Kidney glomerular epithelial cell (primary cell): ENCODE measurements around the gene GRSF1.
A peak's percentile ranks its signal among the peaks of the same experiment; 100 is the strongest.
"Not testable (repeated sequence)": the region's sequence is repeated elsewhere in the genome, so short reads cannot be mapped to it uniquely, and the experiment has no call there.

Experiments used
- DNase-seq: peaks from one replicate; lab custom pipeline; 2025; lab: John Stamatoyannopoulos, UW

GRSF1 gene

GRCh38 chr4:70833675-70834074 lies 6.0 kb downstream of the GRSF1 start:
- DNase-seq = no peak

DNA sequence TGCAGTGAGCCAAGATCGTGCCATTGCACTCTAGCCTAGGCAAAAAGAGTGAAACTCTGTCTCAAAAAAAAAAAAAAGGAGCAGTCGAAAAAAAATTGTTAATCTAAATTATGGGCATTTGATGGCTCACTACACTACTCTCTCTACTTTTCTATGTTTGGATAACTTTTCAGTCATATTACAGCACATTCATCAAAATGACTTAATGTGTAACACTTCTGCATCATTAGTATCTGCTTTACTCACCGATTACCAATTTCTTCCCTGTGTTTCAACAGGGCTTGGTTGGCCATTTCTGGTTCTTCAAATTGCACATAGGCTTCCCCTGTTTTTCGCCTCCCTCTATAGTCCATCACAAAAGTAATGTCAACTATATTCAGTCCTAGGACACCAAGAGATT lies 8.4 kb downstream of the GRSF1 start:
- no peak for DNase-seq

GRCh38 chr4:70830054-70830453 lies 9.6 kb downstream of the GRSF1 start:
- DNase-seq = no peak

DNA sequence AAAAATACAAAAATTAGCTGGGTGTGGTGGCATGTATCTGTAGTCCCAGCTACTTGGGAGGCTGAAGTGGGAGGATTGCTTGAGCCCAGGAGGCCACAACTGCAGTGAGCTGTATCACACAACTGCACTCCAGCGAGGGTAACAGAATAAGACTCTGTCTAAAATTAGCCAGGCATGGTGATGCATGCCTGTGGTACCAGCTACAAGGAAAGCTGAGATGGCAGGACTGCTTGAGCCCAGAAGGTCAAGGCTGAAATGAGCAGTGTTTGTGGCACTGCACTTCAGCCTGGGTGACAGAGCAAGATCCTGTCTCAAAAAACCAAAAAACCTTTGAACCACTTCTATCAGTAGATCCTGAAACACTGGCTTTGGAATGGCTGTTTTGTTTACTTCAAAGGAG lies 10.2 kb downstream of the GRSF1 start:
- no peak for DNase-seq

GRCh38 chr4:70829015-70829414 lies 10.7 kb downstream of the GRSF1 start:
- no peak for DNase-seq

GRCh38 chr4:70818921-70819320 lies 20.8 kb downstream of the GRSF1 start:
- no peak for DNase-seq

- no peak for DNase-seq
These were observed 21.4 kb downstream of the GRSF1 start for GRCh38 chr4:70818173-70818855.

- no peak for DNase-seq
These were observed 22.8 kb downstream of the GRSF1 start for GRCh38 chr4:70816894-70817293.

- no peak for DNase-seq
These were observed 24.3 kb downstream of the GRSF1 start for GRCh38 chr4:70815370-70815769.

GRCh38 chr4:70808151-70808550 lies 31.5 kb downstream of the GRSF1 start:
- no peak for DNase-seq

- peak; percentile 1 for DNase-seq
These were observed 36.6 kb downstream of the GRSF1 start for GRCh38 chr4:70802928-70803580.

- no peak for DNase-seq
These were observed 38.4 kb downstream of the GRSF1 start for GRCh38 chr4:70801265-70801809.

GRCh38 chr4:70793626-70794025 lies 46.1 kb downstream of the GRSF1 start:
- DNase-seq = no peak

GRCh38 chr4:70788733-70789132 lies 51.0 kb downstream of the GRSF1 start:
- no peak for DNase-seq

DNA sequence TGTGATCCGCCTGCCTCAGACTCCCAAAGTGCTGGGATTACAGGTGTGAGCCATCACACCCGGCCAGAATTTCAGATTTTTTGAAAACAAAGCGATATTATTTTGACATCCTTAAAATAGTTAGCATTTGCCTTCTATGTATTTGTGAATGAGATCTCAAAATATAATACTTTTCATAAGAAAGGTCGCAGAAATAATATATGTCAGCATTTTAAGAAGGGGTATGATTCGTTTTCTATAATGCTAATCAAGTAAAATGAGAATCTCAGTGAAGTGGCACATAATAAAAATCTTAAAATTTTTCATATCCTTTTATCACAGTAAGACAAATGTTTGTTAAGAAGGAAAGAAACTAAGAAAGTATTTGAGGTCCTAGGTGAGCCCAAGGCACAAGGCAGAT lies 52.2 kb downstream of the GRSF1 start:
- DNase-seq = no peak

DNA sequence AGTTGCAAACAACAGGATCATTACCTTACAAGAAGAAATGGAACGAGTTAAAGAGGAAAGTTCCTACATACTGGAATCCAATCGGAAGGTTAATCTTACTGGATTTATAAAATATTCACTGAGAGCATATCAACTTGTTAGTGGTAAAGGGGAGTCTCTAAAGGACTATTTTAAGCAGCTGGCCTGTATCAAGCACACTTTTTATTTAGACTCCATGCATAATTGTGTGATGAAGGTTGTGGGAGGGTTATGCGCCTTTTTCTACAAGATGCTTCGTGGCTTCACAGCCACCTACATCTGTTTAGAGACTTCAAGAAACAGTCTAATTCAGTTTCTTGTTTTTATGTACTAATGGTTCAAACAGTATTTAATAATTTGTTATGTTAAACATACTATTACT lies 56.6 kb downstream of the GRSF1 start:
- DNase-seq = no peak

DNA sequence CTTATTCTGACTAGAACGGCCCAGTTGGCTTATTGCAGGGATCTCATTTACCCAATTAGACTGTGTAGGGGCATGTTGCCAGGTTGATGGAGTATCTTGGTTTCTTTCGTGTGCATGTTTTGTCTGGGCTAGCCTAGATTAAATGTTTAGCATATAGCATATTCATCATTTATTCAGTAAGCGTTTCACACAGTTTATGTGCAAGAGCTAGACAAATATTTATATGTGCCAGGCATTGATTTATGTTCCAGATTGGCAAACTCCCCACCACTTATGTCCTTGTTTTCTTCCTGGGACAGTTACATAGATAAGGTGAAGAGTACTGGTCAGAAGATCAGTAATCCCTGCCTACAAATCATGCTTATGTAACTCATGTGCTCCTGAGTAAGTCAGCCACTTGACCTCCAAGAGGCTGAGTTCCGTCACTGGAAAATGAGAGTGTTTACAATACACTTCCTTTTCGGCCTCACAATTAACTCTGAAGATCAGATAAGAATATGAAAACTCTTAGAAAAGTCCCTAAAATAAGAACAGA lies 60.7 kb downstream of the GRSF1 start:
- no peak for DNase-seq

DNA sequence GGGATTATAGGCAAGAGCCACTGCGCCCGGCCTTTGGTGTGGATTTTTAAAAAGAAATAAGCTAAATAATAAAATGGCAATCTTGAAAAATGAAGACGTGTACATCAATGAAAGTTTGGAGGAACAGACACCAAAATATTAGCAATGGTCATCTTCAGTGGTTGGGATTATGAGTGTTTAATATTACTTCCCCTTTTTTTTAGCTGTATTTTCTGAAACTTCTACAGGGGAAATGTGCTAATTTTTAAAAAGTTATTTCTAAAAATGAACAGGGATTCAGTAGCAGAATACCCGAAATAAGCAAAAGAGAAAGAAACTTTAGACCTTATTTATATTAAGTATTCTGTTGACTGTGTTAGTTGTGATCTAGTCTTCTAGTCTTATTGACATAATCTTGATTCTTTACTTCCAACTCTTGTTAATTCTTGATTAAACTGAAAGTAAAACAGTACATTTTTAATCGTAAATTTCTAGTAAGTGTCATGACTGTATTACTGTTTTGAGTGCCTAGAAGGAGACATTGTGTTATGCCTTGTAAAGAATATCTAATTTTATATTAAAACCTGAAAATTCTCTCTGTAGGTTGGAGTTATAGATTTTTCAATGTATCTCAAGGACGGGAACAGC lies 66.6 kb downstream of the GRSF1 start:
- DNase-seq = no peak

- DNase-seq = not testable (repeated sequence)
These were observed 70.3 kb downstream of the GRSF1 start for GRCh38 chr4:70769396-70769795.

DNA sequence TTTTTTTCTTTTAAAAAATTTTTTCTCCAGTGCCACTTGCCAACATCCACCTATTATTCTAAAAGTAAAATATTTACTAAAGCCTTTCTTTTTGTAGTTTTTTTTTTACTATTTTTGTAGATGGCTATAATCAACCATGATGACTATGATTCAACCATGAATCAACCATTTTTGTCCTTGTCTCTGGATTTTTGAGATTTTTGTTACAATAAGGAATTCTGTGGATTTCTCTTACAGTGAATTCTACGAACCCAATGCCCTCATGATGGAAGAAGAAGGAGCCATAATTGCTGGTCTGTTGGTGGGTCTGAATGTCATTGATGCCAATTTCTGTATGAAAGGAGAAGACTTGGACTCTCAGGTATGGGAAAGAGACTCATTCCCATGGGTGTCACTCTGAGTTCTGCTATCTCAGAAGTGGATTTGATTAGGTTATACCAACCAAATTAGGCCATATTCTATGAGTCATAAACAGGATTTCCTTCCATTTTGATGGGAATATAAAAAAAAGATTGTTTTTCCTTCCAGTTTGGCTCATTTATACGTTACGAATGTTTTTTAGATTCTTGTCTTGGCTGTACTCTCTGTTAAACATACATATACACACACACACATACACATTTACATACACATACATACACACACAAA lies 71.3 kb downstream of the GRSF1 start:
- DNase-seq = peak; percentile 2
